ENCODE measurements around the gene MSI2. TPM values are rescaled to one million over a fixed set of nuclear protein-coding genes. Genes with fewer than 3 reads are reported as not detected.

MSI2 gene
- total RNA-seq, 1 donor from 2014 or later = 60.6 TPM

- Mint-ChIP-seq H3K4me1 (ENCODE audit: unreplicated experiment) (peaks cover 17% of the 10 kb centered on the region), H3K27ac (ENCODE audit: unreplicated experiment) (no peak overlapping the region), H3K27me3 (ENCODE audit: unreplicated experiment) (peaks cover 2% of the 10 kb centered on the region), H3K9me3 (ENCODE audit: unreplicated experiment) (no peaks in the 10 kb centered on the region), H3K4me3 (ENCODE audit: unreplicated experiment) (no peak overlapping the region), H3K36me3 (ENCODE audit: low read depth, unreplicated experiment) (no peaks in the 10 kb centered on the region)
- TF ChIP-seq CTCF (IDR thresholded peaks at IDR 0.05; ENCODE audit: unreplicated experiment) = no peak
- no peak for DNase-seq (ENCODE audit: low spot score)
Measured at GRCh38 chr17:57577751-57578607, 321.7 kb downstream of the MSI2 start.

- DNase-seq (ENCODE audit: low spot score) = no peak
- H3K4me3 Mint-ChIP-seq (ENCODE audit: unreplicated experiment) = no peak overlapping the region
- no peak overlapping the region for H3K27ac Mint-ChIP-seq (ENCODE audit: unreplicated experiment)
- H3K4me1 Mint-ChIP-seq (ENCODE audit: unreplicated experiment) = peaks cover 17% of the 10 kb centered on the region
- peaks cover 2% of the 10 kb centered on the region for H3K27me3 Mint-ChIP-seq (ENCODE audit: unreplicated experiment)
- no peaks in the 10 kb centered on the region for H3K9me3 Mint-ChIP-seq (ENCODE audit: unreplicated experiment)
- TF ChIP-seq CTCF (IDR thresholded peaks at IDR 0.05; ENCODE audit: unreplicated experiment) = no peak
- no peaks in the 10 kb centered on the region for H3K36me3 Mint-ChIP-seq (ENCODE audit: low read depth, unreplicated experiment)
Measured at GRCh38 chr17:57578608-57579225, 322.4 kb downstream of the MSI2 start.

- no peak for TF ChIP-seq CTCF (IDR thresholded peaks at IDR 0.05; ENCODE audit: unreplicated experiment)
- DNase-seq (ENCODE audit: low spot score) = no peak
Measured at GRCh38 chr17:57579245-57579644, 322.9 kb downstream of the MSI2 start.

GRCh38 chr17:57580055-57580739, 323.9 kb downstream of the MSI2 start:
- DNase-seq (ENCODE audit: low spot score) = no peak
- Mint-ChIP-seq H3K27ac (ENCODE audit: unreplicated experiment) (no peak overlapping the region), H3K4me1 (ENCODE audit: unreplicated experiment) (peaks cover 17% of the 10 kb centered on the region), H3K27me3 (ENCODE audit: unreplicated experiment) (peaks cover 2% of the 10 kb centered on the region), H3K36me3 (ENCODE audit: low read depth, unreplicated experiment) (no peaks in the 10 kb centered on the region), H3K4me3 (ENCODE audit: unreplicated experiment) (no peak overlapping the region), H3K9me3 (ENCODE audit: unreplicated experiment) (no peaks in the 10 kb centered on the region)
- TF ChIP-seq CTCF (IDR thresholded peaks at IDR 0.05; ENCODE audit: unreplicated experiment) = no peak

More at GRCh38 chr17:57579245-57579644, 322.9 kb downstream of the MSI2 start:
- Mint-ChIP-seq H3K4me1 (ENCODE audit: unreplicated experiment) (peaks cover 17% of the 10 kb centered on the region), H3K4me3 (ENCODE audit: unreplicated experiment) (no peak overlapping the region), H3K36me3 (ENCODE audit: low read depth, unreplicated experiment) (no peaks in the 10 kb centered on the region), H3K27me3 (ENCODE audit: unreplicated experiment) (peaks cover 2% of the 10 kb centered on the region), H3K9me3 (ENCODE audit: unreplicated experiment) (no peaks in the 10 kb centered on the region), H3K27ac (ENCODE audit: unreplicated experiment) (no peak overlapping the region)

All from endothelial cell (in vitro differentiated cells).